NCI-H1417 treated with DMSO at 0.1 percent for 48 hours (cell line): ENCODE measurements around the gene ADCK1.
"Not testable (repeated sequence)": the region's sequence is repeated elsewhere in the genome, so short reads cannot be mapped to it uniquely, and the experiment has no call there.

Source experiments
- DNase-seq: peaks from one replicate; lab custom pipeline; 2025; lab: John Stamatoyannopoulos, UW

The ADCK1 gene

DNA sequence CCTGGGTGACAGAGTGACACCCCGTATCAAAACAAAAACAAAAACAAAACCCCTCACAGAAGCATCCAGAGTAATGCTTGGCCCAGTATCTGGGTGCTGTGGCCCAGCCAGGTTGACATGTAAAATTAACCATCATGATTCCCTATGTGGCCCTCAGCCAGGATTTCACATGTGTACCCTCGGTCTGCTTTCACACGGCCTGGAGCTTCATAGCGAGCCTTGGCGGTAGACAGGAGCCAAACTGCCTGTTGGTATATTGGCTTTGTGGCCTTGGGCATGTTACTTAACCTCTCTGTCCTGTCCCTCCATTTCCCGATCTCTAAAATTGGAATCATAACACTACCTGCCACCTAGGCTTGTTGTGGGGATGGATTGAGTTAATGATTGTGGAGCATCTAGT is 65.5 kb downstream of the ADCK1 start:
- DNase-seq: no peak

DNA sequence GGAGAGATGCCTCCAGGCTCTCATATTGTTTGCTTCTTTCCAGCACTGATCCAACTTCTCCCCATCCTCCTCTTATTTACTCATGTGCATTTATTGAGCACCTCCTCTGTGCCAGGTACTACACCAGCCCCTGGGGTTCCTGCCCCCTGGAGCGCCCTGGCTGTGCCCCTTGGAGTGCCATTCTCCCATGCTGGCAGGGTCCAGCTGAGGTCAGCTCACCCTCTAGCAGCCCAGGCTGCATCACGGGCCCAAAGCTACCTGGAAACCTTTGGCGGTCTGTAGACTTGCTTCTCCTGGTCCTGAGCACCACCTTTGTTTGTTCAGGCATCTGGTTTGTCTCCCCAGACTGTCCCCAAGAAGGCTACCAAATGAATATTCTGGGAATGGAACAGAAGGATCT is 67.0 kb downstream of the ADCK1 start:
- DNase-seq: no peak

DNA sequence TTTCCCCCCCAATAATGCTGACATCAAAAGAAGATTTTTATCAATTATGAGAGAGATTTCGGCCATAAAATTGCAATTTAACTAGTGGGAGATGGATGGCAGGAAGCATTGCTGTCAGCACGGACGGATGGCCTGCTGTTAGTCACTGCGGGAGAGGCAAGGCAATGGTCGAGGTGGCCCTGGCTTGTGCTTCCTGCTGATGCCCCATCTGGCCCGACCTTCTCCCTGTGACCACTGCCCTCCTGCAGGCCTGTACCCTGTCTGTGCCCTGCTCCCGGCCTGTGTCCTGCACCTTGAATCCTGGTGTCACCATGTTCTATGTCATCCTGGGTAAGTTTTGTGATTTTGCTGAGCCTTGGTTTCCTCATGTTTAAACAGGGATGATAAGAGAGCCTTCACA is 67.6 kb downstream of the ADCK1 start:
- DNase-seq: no peak

DNA sequence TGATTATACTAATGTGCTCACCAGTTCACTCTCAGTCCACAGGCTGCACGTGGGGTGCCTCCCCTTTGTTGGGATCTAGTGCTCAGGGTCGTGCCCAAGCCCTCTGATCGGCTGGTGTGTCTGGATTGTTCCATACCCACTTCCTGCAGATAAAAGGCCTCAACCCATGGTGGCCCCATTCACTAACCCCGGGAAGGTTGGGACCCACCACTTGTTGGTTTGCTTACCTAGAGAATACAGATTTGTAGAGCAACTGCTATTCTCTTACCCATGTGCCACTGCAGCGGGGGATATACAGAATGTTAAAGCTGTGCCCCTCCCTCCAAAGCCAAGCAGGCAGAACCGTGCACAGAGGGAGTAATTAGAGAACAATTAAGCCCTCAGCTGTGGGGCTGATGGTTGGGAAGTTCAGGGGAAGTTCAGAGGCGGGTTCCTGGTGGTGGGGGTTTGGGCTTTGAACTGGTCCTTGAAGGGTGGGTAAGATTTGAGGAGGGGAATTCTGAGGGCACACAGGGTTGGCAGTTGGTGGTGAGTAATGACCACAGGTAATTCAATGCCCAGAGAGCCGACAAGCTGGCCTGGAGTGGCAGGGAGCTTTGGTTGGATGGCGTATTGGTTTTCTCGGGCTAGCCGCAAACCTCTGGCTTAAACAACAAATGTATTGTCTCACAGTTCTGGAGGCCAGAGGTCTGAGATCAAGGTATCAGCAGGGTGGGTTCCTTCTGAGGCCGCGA is 68.8 kb downstream of the ADCK1 start:
- no peak for DNase-seq

DNA sequence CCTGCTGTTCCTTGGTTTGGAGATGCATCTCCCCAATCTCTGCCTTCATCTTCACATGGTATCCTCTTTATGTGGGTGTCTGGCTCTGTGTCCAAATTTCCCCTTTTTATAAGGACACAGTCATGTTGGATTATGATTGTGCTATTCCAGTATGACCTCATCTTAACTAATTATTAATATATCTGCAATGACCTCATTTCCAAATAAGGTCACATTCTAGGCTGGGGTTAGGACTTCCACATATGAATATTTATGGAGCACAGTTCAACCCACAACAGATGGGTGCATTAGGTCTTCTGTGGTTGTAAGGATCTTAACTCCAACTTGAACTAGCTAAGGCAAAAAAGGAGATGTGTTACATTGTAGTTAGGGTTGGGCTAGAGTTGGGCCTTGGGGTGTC is 69.4 kb downstream of the ADCK1 start:
- DNase-seq: no peak

DNA sequence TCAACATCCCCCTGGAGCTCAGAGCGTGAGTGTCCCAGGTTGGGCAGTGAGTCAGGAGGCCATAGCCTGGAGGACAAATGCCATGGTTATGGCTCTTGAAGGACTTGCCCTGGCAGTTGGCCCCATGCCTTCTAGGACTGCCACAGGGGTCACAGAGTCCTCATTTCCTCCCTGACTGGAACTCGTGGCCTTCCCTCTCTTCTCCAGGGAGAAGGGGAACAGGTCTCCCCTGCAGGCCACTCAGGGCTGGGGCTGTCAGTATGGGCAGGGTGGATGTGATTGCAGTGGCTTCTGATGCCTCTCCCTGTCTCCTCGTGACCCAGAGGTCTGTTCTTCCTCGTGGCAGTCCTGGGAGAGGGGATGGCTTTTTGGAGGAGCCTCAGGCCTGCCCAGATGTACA is 70.7 kb downstream of the ADCK1 start:
- no peak for DNase-seq

DNA sequence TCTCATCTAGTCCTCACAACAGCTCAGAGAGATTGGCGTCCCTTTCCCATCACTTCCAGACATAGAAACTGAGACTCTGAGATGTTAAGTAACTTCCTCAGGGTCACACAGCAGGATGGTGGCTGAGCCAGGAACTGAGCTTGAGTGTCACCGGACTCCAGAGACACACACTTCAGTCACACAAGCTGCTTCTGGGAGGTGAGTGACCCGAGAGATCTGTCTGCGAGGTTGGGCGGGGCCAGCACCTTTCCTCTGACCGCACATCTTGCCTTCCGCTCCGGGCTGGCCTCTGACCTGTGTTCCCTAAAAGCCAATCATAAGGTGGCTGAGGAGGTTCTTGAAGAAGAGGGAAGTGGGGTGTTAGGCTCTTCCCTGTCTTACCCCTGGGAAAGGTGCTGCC is 72.2 kb downstream of the ADCK1 start:
- no peak for DNase-seq

DNA sequence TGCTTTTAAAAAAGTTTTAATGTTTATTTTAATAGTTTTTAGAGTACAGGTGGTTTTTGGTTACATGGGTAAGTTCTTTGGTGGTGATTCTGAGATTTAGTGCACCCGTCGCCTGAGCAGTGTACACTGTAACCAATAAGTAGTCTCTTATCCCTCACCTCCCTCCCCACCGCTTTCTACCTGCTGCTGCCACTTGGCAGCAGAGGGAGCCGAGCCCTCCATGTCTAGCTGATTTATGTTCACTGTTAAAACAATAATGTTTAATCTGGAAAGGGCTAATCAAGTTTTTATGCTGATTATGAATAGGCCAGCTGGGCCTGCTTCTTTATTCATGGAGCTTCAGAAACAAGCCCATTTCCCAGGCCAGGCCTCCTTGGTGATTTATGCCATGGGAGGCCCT is 73.1 kb downstream of the ADCK1 start:
- no peak for DNase-seq

DNA sequence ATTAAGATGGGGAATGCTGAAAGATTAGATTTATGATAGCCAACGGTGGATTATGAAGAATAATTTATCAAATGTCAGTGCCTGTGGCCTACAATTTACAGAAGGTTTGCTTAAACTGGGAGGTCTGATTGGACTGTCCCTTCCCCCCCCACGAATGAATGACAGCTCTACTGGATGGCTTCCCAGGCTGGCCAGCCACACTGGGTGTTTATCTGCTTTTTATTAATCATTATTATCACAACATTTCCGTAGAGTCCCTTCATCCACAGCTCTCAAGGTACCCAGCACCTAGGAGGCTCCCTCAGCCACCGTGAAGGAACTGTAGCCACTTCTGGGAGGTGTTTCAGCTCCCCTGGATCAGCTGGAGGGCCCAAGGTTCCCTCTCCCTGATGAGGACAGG is 78.9 kb downstream of the ADCK1 start:
- no peak for DNase-seq

DNA sequence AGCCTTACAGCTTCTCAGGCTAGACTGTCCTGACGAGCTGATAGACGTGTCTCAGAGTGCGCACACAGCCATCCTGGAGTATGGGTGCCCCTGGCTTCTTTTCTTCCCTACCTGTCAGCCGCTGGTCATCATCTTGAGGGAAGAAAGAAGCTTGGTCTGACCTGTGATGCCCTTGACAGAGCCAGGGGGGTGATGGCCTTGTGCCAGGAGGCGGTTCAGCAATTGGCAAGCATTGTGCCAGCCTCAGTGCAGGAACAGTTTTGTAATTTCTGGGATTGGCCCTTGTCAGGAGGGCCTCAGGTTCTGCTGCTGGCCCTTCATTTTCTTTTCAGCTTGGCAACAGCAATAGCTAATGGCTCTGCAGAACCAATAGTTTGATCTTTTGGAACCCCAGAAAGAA is 80.1 kb downstream of the ADCK1 start:
- DNase-seq: no peak

DNA sequence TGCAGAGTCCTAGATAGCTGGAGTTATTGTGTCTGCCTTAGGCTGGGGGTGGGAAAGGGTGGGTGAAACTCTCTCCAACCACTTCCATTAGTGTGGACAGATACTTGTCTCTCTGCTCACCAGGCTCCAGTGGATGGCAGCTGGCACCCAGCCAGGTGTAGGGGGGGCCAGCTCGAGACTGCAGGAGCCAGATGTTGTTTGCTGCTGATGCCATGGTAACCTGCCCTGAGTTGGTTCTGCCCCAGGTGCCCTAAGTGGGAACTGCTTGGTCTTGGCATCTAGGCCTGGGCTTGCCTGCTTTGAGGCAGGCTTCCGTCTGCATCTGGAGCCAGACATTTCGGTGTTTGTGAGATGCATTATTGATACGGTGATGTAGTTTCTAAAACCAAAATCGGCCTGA is 82.2 kb downstream of the ADCK1 start:
- DNase-seq: peak; percentile 80

DNA sequence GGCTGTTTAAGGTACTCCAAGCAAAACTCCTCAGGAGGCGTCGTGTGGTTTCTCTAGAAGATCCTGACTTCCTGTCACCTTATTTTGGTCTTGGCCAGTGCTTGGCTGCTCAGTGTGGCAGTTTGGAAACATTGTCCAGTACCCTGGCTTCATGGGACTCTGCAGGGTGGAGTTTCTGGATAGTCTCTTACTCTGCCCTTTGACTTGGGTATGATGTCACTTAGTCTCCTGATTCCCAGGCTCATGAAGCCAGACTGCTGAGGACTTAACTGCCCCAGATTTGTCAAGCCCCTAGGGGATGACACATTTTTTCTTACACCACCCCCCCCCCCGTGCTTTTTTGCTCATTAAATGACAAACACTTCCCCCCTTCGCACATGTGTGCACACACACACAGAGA is 82.7 kb downstream of the ADCK1 start:
- no peak for DNase-seq

DNA sequence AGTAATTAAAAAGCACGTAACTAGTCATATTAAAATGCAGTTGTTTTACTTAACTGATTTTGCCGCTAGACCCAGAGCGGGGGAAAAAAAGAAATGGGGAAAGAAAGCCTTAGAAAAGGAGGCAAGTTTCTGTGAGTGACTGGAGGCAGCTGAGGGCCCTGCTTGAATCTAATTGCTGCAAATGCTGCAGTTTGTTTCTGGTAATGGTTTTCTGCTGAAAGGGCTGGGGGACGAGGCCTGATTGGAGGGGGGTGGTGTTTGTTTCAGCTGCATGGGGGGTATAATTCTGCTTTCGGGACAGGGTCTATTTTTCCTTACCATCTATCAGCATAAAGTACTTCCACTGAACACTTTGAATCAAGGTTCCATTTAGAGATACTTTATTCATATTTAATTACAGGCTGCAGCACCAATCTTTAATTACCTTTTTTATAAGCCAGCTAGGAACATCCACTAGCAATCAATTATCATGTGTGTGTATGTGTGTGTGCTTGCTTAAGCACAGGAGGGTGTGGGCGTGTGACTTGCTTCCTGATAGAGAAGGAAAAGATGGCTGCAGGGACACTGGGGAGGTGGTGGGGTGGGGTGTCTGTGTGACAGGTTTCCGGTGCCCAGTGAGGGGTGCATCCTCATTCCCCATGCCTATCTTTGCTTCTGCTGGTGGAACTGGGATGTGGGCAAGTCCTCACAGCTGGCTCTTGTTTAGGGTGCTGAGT is 83.4 kb downstream of the ADCK1 start:
- DNase-seq: peak; percentile 89

DNA sequence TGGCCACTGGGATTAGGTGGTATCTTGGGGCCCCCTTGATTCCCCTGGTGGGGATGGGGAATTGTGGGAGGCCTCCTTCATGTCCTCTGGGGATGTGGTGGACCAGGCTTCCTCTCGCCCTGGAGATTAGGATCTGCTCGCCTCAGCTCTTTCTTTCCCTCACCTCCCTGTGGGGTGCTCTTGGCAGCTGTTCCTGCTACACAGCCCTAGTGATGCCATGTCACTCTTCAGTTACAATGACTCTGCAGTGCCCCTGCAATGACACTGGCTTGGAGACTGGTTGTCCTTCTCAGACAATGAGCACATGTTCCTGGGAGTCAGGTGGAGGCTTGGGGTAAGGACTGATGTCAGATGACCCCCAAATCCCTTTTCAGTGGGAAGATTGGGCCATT is 83.9 kb downstream of the ADCK1 start:
- DNase-seq: no peak

DNA sequence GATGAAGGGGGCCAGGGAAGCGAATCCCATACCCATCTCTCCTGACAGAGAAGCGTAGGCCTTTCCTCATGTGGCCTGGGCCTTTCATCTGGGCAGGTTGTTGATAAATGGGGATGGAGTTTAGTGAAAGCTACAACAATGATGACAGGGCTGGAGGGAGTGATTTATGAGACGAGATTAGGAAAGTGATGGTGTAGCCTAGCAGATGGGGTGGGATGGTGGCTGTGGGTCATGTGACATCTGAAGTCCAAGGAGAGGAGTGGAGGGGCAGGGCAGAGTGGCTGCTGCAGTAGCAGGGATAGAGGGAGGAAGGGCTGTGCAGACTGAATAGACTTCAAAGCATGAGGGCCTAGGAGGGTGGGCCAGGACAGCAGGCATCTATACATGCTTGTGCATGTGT is 85.5 kb downstream of the ADCK1 start:
- DNase-seq: no peak

DNA sequence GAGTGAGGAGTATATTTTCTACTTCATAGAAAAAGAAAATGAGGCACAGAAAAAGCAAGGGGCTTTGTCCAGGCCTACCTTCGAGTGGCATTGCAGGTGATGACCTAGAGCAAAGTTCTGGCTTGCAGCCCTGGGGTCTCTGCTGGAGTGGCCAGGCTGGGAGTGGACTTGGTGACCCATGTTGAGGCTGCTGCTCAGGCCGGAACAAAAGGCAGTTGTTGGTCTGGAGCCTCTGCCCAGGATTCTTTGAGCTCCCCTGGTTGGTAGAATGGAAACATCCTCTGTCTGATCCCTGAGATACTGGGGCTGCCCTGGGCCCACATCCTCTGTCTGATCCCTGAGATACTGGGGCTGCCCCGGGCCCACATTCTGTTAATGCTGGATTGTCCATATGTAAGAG is 86.1 kb downstream of the ADCK1 start:
- DNase-seq: no peak

DNA sequence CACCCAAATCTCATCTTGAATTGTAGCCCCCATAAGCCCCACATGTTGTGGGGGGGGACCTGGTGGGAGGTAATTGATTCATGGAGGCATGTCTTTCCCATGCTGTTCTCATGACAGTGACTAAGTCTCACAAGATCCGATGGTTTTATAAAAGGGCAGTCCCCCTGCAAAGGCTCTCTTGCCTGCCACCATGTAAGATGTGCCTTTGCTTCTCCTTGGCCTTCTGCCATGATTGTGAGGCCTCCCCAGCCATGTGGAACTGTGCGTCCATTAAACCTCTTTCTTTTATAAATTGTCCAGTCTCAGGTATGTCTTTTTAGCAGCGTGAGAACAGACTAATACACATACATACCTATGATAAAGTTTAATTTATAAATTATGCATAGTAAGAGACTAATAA is 89.0 kb downstream of the ADCK1 start:
- DNase-seq: not testable (repeated sequence)

DNA sequence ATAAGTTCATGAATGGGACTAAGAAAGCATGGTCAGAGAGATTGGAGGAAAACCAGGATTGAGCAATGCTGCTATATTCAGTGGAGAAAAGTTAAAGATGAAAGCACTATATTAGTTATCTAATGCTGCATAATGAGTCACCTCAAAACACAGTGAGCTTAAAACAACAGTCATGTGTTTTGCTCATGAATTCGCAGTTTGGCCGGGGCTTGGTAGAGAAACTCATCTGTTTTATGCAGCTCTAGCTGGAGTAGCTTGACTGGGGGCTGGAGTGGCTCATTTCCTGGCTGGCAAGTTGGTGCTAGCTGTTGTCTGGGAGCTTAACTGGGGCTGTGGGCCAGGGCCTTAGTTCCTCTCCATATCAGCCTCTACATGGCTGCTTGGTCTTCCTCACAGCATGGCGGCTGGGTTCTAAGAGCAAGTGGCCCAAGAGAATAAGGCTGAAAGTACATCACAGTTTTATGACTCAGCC is 90.1 kb downstream of the ADCK1 start:
- DNase-seq: no peak

DNA sequence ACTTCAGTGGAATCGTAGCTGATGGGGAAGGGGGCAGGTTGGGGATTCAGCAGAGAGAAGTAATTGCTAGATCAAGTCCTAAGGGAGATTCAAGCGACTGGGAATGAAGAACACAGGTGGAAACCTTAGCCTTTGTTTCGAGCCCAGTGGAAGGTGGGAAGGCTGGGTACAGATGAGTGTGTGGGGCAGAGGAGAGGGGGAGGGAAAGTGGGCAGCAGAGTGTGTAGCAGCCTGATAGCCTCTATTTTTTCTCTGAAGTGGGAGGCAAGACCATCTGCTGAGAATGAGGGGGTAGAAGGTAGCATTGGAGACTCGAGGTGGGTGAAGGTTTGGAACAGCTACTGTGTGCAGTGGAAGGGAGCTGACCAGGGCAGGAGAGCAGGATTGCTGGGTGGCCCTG is 91.0 kb downstream of the ADCK1 start:
- DNase-seq: no peak

DNA sequence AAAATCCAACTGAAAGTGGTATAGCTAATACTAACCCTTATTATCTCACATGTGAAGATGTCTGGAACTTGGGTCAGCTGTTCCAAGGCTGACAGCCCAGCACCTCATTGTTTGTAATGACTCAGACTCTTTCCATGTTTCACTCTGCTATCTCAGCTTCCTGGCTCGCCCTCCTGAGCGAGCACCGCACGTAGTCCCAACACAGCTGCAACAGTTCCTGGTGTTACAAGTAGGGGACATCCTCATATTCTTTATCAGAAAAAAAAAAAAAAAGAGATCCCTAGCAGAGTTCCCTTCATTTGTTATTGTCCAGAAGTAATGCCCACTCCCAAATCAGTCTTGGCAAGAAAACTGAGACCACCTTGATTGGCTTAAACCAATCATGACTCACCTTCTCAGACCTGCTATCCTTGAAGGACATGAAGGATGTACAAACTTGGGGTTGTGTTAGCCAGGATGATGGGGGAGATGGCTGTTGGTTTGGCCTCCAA is 92.5 kb downstream of the ADCK1 start:
- DNase-seq: no peak

DNA sequence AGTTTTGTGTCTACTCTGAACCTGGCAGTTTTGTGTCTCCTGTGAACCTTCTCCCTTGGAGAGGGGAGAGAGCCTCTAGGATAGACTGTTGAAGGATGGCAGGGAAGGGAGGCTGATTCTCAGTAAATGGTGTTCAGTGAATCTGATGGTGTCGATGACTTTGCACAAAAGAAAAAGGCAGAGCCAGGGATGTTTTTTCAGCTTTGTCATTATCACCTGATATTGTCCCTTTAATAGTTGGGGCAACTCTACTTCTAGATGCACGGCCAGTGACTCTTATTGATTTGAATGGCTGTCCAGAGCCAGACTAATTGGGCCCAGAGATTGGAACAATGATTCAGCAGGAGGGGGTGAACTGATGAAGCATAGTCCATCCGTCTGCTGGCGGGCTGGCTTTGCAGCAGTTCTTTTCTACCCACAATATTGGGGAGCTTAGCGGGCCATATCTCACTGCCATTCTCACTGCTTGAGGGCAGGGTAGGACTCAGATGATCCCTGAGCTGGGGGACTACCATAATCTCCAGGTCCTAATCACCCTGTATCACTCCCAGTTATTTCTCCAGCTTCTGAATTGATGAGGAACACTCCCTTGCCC is 93.1 kb downstream of the ADCK1 start:
- DNase-seq: no peak

DNA sequence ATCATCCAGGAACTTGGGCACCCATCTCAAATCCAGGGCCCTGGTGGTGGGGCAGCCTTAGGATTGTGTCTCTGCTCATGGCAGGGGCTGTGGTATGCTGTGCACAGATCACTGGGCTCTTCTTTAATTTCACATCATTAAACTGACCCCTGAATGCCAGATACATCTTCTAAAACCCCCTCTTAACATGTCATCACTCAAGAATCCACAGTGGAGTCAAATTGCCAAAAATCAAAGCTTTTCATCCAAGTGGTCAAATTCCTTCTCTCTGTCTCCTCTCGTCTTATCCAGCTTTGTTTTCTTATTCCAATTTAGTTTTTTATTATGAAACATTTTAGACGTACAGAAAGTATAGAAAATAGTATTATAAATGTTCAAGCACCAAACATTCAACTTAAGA is 97.5 kb downstream of the ADCK1 start:
- no peak for DNase-seq

DNA sequence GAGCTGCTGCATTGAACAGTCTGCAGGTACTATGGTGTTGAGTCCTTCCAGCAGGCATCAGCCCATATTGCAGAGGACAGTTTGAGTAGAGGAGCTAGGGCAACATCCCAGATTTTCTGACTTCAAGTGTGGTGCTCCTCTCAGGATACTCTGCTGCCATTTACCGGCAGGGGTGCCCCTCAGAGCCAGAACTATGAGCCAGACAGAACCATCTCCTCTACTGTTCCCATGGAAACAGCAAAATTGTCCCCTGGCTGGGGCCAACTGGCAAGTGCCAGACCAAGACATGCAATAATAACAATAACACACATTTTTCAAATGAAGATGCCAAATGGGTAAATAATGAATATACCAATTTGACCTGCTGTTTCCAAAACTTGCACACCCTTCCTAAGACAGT is 102.9 kb downstream of the ADCK1 start:
- DNase-seq: no peak
